ENCODE results near the gene STX10.
A peak's percentile ranks its signal among the peaks of the same experiment; 100 is the strongest.

Gene STX10

DNA sequence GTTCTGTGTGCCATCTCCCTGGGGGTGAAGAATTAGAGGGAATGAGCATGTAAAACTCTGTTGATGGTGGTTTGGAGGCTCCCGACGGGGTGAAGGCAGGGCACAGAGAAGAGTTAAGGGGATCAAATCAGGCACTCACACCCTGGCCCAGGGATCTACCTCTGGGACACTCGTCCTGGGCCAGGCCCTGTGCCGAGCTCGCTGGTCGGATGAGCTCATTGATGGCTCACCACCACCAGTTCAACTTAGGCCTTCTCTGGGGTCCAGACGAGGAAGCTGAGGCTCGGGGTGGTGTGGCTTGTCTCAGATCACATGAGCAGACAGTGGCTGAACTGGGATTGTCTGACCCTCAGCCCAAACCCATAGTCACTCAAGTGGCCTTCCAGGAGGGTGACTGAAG is 30.5 kb downstream of the STX10 start:
- no peak for DNase-seq (ENCODE audit: low spot score)

- DNase-seq (ENCODE audit: low spot score) = peak; percentile 15
Measured at GRCh38 chr19:13118424-13119193, 31.6 kb downstream of the STX10 start.

DNA sequence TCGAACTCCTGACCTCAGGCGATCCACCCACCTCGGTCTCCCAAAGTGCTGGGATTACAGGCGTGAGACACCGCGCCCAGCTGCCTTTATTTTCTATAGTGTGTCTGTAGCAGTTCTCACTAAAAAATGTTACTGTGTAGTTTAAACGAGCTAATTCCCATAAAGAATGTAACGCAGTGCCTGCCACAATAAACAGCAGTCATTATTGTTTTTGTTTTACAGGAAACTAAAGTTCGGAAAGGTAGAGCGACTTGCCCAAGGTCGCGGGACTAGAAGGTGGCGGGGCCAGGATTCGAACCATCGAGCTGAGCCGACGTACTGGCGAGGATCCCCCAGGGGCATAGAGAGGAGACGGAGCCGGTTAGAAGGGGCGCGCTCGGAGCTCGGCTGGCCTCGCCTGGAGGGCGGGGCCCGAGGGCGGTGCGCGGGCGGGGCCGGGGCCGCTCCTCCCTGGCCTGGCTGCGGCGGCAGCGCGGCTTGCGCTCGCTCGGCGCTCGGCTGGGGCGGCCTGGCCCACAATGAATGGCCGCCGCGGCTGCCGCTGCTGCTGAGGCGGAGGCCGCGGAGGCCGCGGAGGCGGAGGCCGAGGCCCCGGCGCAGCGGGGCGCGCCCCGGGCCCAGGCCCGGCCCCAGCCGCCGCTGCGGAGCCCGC is 32.3 kb downstream of the STX10 start, which contains the start of gene NACC1:
TSS of gene NACC1 (plus strand) at position 493 of the 652 bp plus-strand sequence. CDS start 16,944 bp downstream, outside the sequence.
- peak; percentile 94 for DNase-seq (ENCODE audit: low spot score)

GRCh38 chr19:13117176-13117771 is 32.9 kb downstream of the STX10 start:
- DNase-seq (ENCODE audit: low spot score) = no peak

GRCh38 chr19:13116282-13117175 is 33.6 kb downstream of the STX10 start, which contains the start of gene TRMT1:
Gene TRMT1, minus strand, starts transcription at chr19:13116740. Its CDS starts 341 bp downstream, at chr19:13116399.
- DNase-seq (ENCODE audit: low spot score) = peak; percentile 93

GRCh38 chr19:13115936-13116281 is 34.3 kb downstream of the STX10 start:
- DNase-seq (ENCODE audit: low spot score) = no peak

GRCh38 chr19:13112555-13112954 is 37.6 kb downstream of the STX10 start:
- DNase-seq (ENCODE audit: low spot score) = no peak

DNA sequence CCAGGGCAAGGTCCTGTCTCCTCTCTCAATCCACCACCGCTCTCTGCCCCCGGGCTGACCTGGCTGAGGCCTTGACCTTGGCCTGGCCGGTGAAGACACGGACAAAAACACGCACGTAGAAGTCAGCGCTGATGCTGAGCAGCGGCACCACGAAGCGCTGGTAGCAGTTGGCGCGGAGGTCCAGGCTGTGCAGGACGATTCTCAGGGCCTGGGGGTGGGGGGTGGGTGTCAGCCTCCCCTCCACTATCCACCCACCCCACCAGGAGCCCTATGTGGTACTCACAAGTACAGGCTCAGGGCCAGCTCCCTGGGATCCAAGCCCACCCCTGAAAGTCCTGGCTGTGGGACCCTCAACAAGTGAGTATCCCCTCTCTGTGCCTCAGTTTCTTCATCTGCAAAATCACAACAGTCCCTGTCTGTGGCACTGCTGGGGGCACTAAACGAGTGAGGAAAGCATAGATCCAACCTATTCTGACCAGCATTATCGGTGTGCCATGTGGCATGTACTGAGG is 40.0 kb downstream of the STX10 start:
- no peak for DNase-seq (ENCODE audit: low spot score)

DNA sequence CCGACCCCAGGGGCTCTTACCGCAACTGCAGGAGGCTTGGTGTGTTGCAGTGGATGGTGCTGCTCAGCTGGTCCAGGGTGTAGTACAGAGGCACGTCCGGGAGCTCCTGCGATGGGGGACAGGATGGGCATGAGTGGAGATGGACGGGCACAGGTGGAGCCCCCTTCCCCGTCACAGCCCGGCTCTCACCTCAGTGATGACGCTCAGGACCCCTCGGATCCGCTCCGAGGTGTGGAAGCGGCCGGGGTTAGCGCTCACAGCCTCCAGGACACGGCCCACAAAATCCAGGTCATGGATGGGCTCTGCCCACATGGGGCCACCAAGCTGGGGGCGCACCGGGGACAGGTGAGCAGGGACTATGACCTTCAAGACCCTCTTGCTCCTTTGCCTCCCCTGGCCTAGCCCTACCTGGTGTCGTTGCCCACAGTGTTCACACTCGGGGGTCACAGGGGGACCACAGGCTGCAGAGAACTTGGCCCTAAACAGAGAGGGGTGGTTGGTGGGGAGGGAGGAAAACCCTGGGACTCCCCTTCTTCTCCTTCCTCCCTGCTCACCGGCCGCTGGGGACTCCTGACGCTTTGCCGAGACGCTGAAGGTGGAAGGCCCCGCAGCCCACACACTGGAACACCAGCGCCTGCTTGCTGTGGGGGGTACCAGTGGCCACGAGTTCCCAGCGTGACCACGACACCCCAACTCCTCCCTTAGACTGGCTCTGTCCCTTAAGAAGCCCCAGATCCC is 40.6 kb downstream of the STX10 start:
- DNase-seq (ENCODE audit: low spot score) = no peak

DNA sequence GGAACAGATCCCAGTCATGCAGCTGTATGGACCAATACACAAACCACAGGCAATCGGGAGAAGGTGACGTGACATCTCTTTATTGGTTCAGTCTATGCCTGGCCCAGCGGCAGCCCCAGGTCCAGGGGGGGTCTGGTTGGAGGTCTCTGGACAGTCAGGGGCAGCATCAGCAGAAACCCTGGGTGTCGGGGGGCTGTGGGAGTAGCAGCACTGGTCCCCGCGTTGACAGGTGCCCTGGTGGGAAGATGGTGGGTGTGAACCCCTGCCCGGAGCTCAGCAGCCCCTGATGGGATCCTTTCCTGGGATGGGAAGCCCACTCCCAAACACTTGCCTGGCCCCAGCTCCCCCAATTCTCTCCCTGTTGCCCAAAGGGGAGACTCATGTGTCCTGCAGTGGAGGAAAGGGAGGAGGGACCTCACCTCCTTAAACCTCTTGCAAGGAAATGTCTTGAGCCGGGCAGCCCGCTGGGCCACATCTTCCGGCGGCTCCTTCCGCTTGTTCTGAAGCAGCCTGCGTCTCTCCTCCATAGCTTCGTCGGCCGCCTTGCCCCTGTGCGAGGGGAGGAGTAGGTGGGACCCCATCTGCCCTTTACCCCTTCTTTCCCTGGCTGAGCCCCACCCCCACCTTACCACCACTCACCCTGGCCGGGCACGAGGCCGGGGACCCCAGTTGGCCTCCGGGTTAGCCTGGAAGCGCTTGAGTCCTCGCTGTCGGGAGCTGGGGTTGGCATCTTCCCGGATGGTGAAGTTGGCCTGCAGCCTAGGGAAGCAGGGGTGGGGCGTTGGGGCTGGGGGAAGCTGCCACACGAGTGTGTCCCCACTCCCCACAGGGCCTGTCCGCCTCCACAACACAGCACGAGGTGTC is 45.1 kb downstream of the STX10 start:
- no peak for DNase-seq (ENCODE audit: low spot score)

DNA sequence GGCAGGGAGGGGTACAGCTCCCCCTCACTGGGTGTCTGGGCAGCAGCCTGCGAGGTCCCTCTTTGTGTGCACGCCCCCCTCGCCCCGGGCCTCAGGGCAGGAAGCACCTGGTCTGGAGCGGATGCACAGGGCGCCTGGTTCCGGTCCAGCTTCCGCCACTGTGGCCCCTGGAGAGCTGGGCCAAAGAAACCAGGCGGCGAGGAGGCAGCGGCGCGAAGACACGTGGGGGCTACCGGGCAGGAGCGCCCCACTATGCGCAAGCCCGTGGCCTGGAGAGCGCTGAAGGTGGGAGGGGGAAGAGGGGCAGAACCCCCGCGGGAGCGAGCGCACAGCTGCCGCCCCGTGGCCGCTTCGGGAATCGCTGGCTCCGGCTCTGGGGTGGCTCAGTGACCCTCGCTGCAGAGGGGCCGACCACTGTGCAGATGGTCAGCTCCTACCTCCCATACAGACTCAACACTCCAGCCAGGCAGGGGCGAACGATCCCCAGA is 45.8 kb downstream of the STX10 start:
- no peak for DNase-seq (ENCODE audit: low spot score)

DNA sequence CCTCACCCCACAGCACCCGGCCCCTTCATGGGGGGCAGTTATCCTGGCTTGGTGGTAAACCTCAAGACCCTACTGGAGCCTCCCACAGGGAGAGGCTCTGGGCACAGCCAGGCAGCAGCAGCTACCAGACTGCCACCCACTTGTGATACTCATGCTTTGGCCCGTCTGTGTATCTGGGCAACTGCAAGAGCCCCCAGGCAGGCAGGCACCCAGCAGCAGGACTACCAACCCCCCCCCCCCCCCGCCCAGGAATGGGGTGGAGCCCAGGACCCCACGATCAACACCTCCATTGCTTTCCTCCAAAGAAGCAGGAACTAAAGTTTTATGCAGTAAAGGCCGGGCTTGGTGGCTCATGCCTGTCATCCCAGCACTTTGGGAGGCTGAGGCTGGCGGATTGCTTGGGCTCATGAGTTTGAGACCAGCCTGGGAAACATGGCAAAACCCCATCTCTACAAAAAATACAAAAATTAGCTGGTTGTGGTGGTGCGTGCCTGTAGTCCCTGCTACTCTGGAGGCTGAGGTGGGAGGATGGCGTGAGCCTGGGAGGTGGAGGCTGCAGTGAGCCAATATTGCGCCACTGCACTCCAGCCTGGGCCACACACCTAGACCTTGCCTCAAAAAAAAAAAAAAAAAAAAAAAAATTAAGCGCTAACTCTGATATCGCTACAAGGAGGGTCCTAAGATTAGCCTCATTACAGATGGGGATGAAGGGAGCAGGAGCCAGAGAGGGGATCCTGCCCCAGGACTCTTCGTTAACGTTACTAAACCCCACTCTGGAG is 46.4 kb downstream of the STX10 start:
- no peak for DNase-seq (ENCODE audit: low spot score)

DNA sequence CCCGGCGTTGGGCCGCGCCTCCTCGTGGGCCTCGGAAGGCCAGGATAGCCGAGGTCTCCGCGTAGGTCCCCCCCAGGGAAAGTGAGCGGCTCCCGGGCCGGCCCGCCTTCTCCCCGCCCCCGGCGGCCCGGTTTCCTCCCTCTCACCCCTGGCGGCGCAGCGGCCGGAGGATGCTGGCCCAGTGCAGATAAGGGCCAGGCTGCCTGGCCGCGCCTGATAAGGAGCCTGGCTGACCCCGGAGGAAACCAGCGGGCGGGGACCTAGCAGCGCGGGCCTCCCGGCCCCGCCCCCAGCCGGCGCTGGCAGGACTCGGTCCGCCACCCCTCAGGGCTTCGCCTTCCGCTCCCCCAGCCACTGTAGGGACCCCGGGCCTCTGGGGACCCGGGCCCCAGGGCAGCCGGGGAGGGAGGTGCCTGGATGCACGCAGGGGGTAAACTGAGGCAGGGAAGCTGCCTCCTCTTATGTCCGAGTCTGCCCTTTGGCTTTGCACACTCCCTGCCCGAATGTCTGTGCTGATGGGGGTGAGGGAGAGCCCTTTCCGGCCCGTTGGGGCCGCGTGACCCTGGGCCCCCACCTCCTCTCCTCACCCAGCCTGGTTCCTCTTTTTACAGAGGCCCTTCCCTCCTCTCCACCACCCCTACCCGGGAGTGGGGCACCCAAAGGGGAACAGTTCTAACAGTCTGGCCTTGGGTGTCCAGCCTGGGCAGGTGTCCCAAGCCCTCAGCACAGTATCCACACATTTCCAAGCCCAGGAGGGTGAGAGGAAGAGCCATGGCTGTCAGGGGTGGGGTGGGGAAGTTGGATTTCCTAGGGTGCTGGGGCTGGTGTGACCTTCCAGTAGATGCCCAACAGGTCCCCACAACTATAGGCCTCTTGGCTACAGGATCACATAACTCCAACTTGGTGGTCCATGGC is 47.3 kb downstream of the STX10 start, which contains the start of gene LYL1:
TSS of gene LYL1 (minus strand) at position 193 of the 915 bp plus-strand sequence. CDS start 1,687 bp downstream, outside the sequence.
- no peak for DNase-seq (ENCODE audit: low spot score)

DNA sequence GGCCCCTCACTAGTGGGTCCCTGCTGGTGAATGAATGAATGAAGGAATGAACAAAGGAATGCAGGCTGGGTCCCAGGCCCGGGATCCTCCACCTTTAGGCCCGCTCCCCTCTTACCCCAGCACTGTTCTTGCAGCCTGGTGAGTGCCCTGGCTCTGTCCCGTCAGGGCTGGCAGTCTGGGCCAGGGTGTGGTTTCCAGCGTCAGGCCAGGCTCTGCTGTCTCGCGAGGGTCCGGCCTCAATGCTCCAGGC is 47.8 kb downstream of the STX10 start:
- no peak for DNase-seq (ENCODE audit: low spot score)

DNA sequence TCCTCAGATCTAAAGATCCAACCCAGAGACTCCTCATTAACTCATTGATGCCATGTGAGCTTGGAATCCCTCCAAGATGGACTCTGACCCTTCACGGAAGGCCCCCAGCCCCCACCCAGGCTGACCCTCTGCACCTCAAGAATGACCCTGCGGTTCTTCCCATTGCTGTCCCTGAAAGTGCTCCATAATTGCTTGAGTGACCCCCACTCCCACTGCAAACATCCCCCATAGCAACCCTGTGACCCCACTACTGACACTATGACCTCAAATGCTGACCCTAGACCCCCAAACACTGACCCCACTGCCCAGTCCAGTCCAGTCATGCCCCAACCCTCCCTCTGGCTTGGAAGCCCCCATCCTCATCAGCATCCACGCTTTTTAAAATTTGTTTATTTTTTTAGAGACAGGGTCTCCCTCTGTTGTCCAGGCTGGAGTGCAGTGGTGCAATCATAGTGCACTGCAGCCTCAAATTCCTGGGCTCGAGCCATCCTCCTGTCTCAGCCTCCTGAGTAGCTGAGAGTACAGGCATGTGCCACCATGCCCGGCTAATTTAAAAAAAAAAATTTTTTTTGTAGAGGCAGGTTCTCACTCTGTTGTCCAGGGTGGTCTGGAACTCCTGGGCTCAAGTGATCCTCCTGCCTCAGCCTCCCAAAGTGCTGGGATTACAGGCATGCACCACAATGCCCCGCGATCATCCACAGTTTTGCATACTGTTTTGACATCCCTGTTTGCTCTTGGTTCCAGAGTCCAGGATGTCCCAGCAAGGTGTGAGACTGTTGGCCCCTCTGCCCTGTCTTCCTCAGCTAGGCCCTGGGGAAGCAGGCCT is 48.4 kb downstream of the STX10 start:
- no peak for DNase-seq (ENCODE audit: low spot score)

DNA sequence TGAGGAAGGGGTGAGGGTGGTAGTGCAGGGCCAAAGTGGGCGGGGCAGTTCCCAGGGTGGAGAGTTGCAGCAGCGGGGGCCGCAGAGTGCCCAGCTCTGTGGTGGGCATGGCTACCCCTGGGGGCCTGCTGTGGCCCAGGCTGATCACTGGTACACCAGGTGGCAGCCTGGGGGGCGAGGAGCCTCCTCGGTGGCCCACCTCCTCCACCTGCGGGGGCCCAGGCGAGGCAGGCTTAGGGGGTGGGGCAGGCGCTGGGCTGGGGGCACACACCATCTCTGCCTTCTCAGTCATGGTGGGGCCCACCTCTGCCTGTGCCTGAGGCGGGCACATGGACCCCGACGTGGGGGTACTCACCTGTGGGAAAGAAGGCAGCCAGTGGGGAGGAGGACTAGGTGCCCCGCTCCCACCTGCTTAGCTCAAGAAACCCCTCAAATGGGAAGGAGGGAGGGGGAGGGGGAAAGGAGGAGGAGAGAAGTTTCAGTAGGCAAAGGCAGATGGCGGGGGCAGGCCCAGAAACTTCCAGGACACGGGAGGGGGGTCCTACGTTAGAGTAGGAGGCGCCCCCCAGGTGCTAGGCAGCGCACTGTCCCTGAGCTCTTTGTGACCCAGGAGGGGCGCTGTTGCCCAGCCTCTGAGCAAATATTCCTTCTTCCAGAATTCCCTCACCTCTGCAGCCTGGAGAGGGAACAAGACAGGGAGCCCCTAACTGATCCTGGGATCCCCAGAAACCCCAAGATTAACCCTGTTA is 49.2 kb downstream of the STX10 start:
- no peak for DNase-seq (ENCODE audit: low spot score)

All from LoVo (cell line).